Hepatic stellate cell (primary cell): ENCODE data around the gene SPPL2C.

ENCODE experiments used
- DNase-seq: peaks from one replicate; pipeline ENCODE4 v3.0.0; 2011; ENCODE audit warnings: low spot score

SPPL2C gene, protein sequence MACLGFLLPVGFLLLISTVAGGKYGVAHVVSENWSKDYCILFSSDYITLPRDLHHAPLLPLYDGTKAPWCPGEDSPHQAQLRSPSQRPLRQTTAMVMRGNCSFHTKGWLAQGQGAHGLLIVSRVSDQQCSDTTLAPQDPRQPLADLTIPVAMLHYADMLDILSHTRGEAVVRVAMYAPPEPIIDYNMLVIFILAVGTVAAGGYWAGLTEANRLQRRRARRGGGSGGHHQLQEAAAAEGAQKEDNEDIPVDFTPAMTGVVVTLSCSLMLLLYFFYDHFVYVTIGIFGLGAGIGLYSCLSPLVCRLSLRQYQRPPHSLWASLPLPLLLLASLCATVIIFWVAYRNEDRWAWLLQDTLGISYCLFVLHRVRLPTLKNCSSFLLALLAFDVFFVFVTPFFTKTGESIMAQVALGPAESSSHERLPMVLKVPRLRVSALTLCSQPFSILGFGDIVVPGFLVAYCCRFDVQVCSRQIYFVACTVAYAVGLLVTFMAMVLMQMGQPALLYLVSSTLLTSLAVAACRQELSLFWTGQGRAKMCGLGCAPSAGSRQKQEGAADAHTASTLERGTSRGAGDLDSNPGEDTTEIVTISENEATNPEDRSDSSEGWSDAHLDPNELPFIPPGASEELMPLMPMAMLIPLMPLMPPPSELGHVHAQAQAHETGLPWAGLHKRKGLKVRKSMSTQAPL

DNA sequence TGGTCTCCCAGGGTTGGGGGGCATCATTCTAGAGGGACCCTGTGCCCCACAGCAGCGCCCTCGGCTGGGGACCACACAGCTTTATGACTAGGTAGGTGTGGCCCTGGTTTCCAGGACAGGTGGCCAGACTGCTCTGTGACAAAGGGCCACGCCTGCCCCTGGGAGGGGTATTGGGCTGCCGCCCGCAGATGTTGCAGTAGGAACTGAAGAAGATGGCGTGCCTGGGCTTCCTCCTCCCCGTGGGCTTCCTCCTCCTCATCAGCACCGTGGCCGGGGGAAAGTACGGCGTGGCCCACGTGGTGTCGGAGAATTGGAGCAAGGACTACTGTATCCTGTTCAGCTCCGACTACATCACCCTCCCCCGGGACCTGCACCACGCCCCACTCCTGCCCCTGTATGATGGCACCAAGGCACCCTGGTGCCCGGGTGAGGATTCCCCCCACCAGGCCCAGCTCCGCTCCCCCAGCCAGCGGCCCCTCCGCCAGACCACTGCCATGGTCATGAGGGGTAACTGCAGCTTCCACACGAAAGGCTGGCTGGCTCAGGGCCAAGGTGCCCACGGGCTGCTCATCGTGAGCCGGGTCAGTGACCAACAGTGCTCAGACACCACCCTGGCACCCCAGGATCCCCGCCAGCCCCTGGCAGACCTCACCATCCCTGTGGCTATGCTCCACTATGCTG is at the start of gene SPPL2C:
Gene SPPL2C (plus strand): TSS at position 187 of the 681 bp plus-strand sequence. CDS start 26 bp downstream, at position 213.
- no peak for DNase-seq

DNA sequence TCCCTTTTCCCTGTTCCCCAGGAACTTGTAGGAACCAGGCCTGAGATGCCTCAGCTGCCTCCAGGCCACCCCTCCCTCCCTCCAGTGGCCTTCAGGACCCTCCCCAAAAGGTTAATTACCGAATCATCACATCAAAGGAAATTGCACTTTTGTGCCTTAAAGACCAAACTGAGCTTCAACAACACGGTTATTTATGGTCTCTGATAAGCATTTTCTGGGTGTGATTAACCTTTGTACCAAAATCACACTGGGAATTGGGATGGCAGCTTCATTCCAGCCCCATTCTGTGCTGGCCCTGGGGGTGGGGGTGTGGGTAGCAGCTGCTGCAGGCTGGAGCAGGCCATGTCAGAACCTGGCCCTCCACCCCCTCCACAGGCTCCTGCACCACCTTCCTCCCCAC is 43.9 kb upstream of the SPPL2C start:
- no peak for DNase-seq

DNA sequence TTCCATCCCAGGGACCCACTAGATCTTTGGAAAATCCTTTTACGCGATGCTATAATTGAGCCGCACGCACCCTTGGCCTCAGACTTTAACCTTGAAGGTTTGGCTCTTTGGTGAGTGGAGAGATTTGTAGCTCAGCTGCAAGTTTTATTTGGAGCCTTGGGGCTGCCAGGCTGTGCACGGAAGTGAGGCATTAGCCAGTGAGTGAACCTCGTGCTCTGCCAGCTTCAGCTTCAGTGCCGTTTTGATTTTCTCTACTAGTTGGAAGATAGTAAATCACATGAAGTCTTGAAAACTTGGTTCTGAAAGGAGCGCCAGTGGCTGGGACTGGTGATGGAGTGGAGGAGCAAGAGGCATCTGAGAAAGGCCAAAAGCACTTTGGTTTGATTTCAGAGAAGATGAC is 43.3 kb upstream of the SPPL2C start:
- no peak for DNase-seq

DNA sequence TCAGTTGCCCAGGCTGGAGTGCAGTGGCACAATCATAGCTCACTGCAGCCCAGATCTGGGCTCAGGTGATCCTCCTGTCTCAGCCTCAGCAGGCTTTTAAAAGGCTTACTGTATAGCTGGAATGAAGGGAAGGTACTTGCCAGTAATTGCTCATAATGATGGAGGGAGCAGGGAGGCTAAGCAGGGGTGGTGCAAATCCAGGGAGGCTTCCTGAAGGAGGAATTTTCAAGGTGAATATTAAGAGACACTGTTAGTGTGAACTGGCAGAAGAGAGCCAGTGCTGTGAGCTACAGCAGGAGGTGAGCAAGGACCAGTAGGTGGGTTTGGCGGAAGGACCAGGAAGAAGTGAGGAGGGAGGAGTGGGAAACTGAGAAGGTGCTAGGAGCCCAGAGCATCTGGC is 35.8 kb upstream of the SPPL2C start:
- no peak for DNase-seq

DNA sequence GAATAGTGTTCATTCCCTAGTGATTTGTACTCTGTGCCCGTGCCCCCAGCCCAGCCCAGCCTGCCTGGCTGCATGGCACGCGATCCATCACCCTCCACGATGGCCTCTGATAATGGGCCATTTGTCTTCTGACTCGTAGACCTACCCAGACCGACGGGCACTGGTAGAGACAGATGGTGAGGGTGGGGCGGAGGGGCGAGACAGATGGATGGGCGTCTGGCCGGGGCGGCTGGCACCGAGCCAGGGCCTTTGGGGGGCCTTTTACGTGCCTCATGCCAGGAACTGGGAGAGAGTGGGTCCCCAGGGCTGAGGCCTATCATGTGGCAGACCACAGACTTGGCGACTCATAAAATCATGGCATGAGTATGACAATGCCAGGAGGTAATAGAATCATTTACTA is 35.2 kb upstream of the SPPL2C start:
- no peak for DNase-seq

DNA sequence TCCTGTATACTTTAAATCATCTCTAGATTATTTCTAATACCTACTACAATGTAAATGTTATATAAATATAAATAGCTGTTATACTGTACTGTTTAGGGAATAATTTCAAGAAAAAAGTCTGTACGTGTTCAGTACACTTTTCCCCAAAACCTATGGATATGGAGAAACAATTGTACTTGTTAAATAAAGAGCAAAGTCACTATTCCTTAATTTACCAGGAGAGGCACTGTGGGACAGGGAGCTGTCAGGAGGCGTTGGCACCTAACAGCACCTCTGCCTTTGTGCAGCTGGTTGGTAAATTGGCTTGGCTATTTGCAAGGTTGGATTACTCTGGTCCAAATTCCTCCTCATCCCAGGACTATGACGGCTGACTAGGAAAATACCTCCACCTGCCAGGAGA is 32.6 kb upstream of the SPPL2C start:
- DNase-seq: no peak

DNA sequence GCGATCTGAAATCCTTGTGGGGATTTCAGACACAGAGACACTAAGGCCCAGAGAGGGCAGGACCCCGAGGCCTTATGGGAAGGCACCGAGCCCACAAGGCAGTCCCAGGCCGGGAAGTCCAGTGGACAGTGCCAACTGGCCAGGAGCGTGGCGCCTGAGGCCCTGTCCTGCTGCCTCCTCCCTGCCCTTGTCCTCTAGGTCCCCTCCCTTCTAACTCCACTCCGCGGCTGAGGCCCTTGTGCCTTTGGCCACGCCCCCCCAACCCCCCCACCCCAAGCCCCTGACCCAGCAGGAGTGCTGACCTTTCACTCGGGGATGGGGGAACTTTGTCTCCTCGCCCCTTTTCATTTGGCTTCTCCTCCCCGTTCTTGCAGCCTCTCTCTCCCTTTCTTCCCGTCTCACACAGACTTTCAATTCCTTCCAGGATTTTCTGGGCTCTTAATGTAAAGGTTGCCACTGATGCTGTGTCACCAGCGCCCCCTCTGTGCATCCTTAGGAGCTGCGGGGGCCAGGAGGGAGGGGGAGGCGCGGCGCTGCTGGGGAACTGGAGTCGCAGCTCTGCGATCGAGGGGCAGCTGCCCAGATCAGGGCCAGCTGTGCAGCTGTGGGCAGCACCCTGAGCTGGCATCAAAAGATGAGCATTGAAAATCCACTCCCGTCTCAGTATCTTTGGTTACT is 31.5 kb upstream of the SPPL2C start:
- no peak for DNase-seq

DNA sequence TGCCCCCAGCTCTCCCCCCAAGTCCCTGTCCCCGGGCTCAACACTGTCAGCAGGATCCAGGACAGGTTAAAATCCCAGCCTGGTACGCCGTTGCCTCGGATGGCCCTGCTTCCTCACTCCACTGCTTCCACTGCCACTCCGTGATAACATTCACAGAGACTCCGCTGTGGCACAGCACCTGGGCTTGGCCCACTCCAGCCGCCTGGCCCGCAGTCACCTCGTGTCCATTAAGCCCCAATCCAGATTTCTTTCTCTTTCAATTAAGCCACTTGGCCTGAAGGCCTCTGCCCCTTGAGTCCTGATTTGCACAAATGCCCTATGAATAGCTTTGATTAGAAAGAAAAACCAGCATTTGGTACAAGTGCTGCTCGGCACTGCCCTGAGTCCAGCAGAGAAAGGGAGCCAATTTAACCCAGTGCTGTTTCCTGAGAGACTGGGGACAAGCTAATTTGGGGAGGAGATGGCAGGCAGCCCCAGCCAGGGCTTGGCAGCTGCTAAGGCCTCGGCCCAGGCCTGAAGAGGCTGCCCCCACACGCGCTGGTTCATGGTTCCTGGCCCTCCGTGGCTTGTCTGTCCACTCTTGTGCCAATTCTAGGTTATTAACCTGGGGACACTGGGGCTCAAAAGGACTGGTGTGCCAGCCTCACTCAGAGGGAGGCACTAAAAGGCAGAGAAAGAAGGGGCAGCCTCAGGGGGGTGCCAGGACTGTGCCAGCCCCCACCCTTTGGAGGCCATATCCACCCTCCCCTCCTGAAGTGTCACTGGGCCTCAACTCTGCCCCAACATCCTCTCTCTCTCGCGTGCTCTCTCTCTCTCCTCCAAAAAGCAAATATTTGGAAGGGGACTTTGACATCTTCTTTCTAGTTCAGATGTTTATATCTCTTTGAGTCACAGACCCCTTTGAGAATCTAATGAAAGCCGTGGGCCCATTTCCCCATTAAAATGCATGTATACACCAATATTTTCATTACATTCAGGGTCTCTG is 29.8 kb upstream of the SPPL2C start:
- DNase-seq: no peak

DNA sequence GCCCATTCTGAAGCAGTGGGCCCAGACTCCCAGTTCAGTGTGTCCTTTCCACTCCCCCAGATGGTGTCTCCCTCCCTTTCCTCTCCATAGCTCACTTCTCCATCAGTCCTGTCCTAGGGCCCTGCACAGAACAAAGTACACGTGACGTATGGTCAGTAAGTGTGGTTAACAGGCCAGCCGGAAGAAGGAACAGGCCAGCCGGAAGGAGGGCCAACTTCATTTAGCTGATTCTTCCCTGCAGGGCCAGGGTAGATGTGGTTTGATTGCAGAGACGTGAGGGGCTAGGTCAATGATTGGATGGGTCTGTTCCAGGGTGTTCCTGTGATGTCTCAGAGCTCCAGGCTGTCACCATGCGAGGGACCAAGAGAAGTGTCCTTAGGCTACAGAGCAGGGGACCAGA is 28.9 kb upstream of the SPPL2C start:
- DNase-seq: no peak

DNA sequence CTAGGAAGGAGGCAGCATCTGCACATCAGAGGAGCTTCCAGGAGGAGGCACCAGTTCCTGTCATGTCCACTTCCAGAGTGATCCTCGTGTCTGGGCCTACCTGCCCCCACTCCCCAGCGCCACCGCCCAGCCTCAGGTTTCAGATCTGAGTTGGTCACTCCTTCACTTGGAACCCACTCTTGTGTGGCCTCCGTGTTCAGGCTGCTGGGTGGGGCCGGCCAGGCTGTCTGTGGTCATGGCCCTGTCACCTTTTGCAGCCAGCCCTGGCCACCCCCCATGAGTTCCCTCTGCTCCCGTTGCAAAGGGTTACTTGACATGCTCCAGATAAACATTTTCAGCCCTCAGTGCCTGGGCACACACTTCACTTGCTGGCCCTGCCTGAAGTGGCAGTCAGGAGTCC is 26.6 kb upstream of the SPPL2C start:
- no peak for DNase-seq

DNA sequence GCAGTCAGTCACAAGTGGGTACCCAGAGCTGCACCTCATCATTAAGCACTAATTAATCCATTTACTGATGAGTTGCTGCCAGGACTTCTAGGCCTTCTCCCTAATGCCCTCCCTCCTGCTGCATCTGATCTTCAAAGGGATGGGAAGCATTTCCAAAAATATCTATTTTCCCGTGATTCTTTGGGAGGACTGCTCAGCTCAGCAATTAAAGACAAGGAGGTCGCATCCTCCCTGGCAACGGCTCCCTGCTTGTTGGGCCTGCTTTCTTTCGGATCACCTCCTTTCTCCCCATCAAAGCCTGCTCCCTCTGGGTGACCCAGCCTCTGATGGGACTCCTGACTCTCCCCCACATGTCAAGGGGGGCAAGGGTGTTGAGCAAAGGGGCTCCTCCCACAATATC is 26.0 kb upstream of the SPPL2C start:
- DNase-seq: no peak

DNA sequence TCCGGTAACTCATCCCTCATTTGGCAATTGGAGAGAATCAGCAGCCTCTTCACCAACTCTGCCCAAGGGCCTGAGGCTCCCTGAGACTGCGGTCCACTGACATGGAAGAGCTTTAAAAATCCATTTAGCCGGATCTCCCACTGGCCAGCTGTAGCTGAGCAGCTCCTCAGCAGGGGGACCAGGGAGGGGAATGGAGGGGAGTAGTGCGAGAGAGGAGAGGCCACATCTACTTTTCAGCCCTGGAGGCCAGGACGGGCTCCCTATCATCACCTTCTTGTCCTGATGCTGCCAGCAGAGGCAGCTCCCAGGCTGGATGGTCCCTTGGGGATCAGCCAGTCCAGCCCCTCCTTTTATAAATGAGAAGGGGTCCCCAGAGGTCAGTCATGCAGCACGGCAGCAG is 25.0 kb upstream of the SPPL2C start:
- DNase-seq: no peak

DNA sequence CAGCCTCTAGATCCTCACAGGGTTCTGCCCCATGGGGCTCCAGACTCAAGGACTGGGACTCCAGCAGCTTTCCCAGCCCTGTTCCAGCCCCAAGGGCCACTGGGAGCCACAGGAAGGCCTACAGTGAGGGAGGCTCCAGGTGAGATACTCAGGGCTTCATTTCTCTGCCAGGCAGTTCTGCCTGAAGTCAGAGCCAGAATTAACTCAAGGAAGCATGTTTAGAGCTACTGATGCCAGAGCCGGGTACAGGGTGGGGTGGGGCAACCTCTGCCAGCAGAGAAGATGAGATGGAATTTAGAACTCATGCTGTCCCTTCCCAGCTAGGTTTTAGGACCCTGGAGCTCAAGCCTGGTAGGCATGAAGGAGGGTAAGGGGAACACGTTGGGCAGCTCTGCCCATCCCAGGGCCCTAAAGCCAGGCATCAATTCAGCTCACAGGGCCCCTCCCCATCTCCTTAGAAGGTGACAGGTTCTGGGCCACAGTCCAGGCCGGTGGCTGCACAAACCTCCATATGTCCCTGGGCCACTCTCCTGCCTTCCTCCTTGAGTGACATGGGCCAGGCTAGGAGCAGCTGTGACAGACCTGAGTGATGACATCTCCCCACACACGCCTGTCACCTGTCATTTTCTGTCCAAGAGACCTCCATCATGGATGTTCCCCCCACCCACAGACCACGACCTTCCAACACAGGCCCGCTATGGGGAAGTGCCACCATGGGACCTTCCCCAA is 24.5 kb upstream of the SPPL2C start:
- no peak for DNase-seq

DNA sequence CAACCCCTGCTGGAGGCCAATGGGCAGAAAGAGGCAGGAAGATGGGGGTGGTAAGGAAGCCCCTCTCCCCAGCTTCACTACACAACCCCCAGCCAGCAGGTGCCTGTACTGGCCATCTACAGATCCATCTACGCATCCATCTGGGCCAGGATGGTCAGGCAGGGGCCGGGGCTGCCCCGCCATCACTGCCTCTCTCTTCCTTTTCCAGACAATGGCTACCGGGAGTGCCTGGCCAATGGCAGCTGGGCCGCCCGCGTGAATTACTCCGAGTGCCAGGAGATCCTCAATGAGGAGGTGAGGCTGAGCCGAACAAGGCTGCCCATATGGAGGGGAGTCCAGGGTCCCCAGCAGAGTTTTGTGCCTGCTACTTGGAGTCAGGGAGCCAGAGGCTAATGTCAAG is 23.5 kb upstream of the SPPL2C start:
- DNase-seq: no peak

DNA sequence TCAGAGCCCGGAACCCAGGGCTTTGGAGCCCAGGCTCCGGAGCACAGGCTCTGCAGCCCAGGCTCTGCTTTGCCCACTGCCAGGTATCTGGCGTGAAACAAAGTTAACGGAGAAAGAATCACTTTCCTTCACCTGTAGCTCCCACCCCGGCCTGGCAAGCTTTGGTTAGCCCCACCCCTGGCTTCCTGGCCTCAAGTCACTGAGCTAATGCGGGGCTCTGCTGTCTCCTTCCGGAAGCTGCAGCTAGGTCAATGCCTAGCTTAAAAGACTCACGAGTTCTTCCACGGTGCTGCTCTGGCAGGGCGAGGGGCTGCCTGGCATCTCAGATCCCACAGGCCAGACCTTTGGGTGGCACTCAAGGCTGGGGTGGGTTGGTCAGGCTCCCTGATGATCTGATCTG is 21.1 kb upstream of the SPPL2C start:
- no peak for DNase-seq

DNA sequence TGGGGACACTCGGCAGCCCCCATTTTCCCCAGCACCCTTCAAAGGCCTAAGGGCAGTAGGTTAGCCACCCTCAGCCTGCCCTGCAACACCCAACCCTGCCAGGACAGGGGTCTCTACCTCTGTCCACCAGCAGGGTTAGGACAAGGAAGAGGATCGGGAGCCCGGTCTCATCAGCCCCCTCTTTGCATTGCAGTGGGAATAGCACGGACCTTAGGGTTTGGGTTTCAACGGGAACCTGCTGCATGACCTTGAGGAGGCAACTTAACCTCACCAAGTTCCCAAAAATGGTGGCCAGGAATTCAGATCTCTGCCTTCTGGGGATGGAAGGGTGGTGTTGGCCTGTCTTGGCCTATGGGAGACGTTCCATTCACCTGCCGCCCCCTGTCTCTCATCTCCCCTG is 20.2 kb upstream of the SPPL2C start:
- DNase-seq: no peak

DNA sequence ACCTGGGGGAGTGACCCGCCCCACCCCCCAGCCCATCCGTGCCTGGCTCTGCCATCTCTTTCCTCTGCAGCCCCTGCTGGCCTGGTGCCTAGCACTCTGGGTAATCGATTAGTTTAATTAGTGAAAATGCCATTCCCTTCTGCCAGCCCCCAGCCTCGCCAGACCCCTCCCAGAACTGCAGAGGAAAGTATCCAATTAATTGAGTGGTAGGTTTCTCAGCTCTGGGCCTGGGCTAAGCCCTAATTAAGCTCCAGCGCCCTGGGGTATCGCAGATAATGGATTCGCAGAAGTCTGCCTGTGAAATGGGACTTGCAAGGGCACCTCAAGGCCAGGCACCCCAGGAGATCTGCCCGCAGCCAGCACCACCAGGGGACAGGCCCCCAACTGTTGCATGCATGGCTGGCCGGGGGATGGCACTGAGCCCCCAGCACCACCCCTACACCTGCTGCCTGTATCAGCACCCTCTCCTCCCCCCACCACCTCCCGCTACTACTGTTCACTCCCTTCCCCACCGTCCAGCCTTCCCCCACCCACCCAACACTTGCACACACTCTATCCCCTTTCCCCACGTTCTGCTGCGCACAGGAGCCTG is 19.7 kb upstream of the SPPL2C start:
- no peak for DNase-seq

DNA sequence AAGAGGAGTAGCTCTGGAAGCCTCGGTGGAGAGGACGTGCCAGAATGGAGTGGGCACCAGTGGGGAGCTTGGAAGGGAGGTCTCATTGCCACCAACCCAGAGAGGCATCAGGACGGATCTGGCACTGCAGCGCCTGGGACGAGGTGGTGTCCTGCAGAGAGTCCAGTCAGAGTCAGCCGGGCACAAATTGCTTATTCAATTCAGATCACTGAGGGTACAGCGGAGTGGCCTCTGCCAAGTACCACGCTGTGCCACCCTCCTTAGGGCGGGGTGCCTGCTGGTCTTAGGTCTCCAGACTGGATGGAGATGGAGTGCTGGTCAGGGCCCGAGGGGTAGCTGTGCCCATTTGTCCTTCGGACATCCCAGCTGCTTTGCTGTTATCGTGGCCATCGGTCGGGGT is 18.9 kb upstream of the SPPL2C start:
- DNase-seq: no peak

DNA sequence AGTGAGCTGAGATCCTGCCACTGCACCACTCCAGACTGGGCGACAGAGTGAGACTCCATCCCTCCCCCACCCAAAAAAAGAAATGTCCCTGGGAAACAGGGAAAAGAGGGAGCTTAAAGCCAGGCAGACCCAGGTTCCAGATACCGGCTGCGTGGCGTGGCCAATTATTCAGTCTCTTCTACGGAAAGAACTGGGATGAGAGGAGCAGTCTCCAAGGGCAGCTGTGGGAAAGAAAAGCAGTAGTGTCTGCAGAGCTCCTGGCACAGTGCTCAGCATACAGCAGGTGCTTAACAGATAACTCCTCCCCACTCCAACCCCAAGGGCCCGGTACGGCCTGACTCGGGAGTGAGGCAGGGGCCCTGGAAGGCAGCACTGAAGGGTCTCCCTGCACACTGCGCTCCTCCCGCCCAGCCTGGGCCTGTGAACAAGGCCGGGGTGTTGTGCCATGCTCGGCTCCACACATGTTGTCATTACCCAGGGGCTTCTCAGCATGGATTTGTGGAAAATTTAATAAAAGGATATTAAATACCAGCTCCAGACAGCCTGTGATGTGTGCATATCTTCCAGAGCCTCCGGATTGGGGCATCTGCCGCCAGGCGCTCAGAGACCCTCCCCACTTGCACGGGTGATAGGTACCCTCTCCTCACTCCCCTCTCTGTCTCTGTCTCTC is 17.6 kb upstream of the SPPL2C start:
- DNase-seq: no peak

DNA sequence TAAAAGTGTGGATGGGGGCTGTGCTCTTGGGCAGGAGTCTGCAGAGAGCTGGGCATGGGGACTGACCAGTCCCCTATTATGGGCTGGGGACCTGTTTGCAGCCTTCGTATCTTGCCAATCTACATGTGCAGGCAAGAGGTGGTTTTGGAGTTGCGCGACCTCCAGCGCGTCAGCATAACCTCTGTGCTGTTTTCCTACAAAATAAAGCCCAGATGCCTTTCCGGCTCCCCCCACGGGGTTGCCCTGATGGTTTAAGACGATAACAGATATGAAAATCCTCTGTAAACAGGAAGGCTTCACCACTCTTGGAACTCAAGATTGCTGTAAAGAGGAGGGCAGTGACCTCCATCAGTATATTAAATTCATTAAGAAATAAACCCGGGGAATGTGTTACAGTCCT is 16.5 kb upstream of the SPPL2C start:
- no peak for DNase-seq
